Adrenal gland (tissue), 12 donors: ENCODE data around the gene BNIP2. TPM values are rescaled to one million over a fixed set of nuclear protein-coding genes. Genes with fewer than 3 reads are reported as not detected.
"Not testable (repeated sequence)": the region's sequence is repeated elsewhere in the genome, so short reads cannot be mapped to it uniquely, and the experiment has no call there.

Source experiments
- DNase-seq, 7 donors: peaks; one replicate each; pipeline ENCODE4 v3.0.0-alpha.2; 2019 to 2020
- H3K27ac ChIP-seq, 5 donors: fragments of 200-600 bp; sonication (generic) in 4 of 5; 1 replicate in 3 of 5; 2 replicates in 2 of 5; pipeline versions ENCODE4 v1.5.1 to v1.8.0; 2016 to 2020; ENCODE audit warnings: mild to moderate bottlenecking in 1 of 5
- H3K27me3 ChIP-seq: fragments of 200-600 bp; 2 replicates; pipeline ENCODE4 v1.8.0; 2021
- H3K36me3 ChIP-seq, 2 donors: fragments of 200-600 bp; replicated peaks in 1 of 2; 1 replicate in 1 of 2; 2 replicates in 1 of 2; pipeline versions ENCODE4 v1.5.1 to v1.8.0; 2018 to 2022
- H3K4me1 ChIP-seq, 2 donors: fragments of 200-600 bp; replicated peaks in 1 of 2; 1 replicate in 1 of 2; 2 replicates in 1 of 2; pipeline versions ENCODE4 v1.5.1 to v1.8.0; 2018 to 2021
- H3K4me3 ChIP-seq, 4 donors: fragments of 200-600 bp; sonication (generic) in 3 of 4; one replicate each; pipeline ENCODE4 v1.5.1; 2016 to 2018
- H3K9me3 ChIP-seq, 3 donors: fragments of 200-600 bp; sonication (generic) in 1 of 3; replicated peaks in 1 of 3; 1 replicate in 2 of 3; 2 replicates in 1 of 3; pipeline versions ENCODE4 v1.5.1 to v1.8.0; 2016 to 2021
- CTCF ChIP-seq, 6 experiments: fragments of 450-650 bp in 4 of 6; fragments of 200-600 bp in 2 of 6; sonication (generic) in 1 of 6; IDR thresholded peaks; 1 replicate in 5 of 6; 2 replicates in 1 of 6; pipeline versions ENCODE4 v1.5.1 to v1.8.0; 2016 to 2021; ENCODE audit warnings: antibody characterized with exemption in 6 of 6, mild to moderate bottlenecking in 2 of 6, moderate library complexity in 1 of 6
- POLR2A ChIP-seq, 2 donors: fragments of 450-650 bp; IDR thresholded peaks; one replicate each; pipeline ENCODE4 v1.6.1; 2017; ENCODE audit warnings: antibody characterized with exemption in 2 of 2, mild to moderate bottlenecking in 2 of 2, moderate library complexity in 1 of 2
- WGBS, 4 donors: extraction: QIAGEN DNeasy Blood & Tissue Kit in 2 of 4; methylation state at CpG; one replicate each; pipeline versions ENCODE4 v1.1.5 to v1.1.7; 2013 to 2017; 5-methylcytosine and 5-hydroxymethylcytosine counted together
- intact Hi-C, 2 donors: fragments of 100-400 bp; cut with DNase I; formaldehyde crosslinking; loops; one replicate each; pipeline versions ENCODE4 v1.14.1 to v1.15.0; 2022 to 2023
- polyA plus RNA-seq, 3 donors: library from polyadenylated mRNA; stranded (reverse); fragments of 200-250 nt in 2 of 3; fragments of 350-450 nt in 1 of 3; fragmentation: Illumina TruSeq in 1 of 3; extraction: RNeasy Lipid Tissue Mini Kit (QIAGEN cat#74804) in 1 of 3; gene quantifications; one replicate each; pipeline ENCODE4 v1.2.3, GENCODE V29; 2013 to 2014
- total RNA-seq, 9 donors: library from RNA; depleted of rRNA in 4 of 9; stranded (reverse); fragments of >200 nt in 4 of 9; fragments of 120-200 nt in 1 of 9; fragmentation: NEBNext Ultra II Directional in 1 of 9; extraction: Animal tissue kit (Norgen Biotek cat#: 25700) in 1 of 9; gene quantifications; one replicate each; pipeline versions ENCODE4 v1.1.0 to v1.2.4, GENCODE V29; 2013 to 2023
- donor health status: healthy with polysubstance abuse.
- donor health status: Bipolar disorder and iron deficiency.
- donor health status: DM: yes; HTN: yes; CAD: no.
- donor health status: DM: no; HTN: no; CAD: no.
- donor health status: DM: no; HTN: no; CAD: no.
- donor health status: DM: yes; HTN: yes; CAD: no.

Gene BNIP2
- total and polyA plus RNA-seq, 12 donors: 24.5 to 183 (median 67.4) TPM

- Histone ChIP-seq H3K4me1 (no peaks in the 10 kb centered on the region), H3K27me3 (no peaks in the 10 kb centered on the region), H3K36me3 (no peaks in the 10 kb centered on the region), H3K4me3 (no peak overlapping the region), H3K9me3 (no peaks in the 10 kb centered on the region), H3K27ac (no peak overlapping the region)
- no peak for TF ChIP-seq POLR2A (IDR thresholded peaks at IDR 0.05)
- no peak for TF ChIP-seq CTCF (IDR thresholded peaks at IDR 0.05)
- no peak for DNase-seq
- intact Hi-C loops: no loop called here
- WGBS, 4 donors: 68 to 75% (median 72%) methylated on average over 6 of the region's 6 CpGs
These were observed 15.1 kb upstream of the BNIP2 start for GRCh38 chr15:59703979-59704796.

GRCh38 chr15:59702351-59702750, 13.2 kb upstream of the BNIP2 start:
- no peak overlapping the region for H3K4me3 ChIP-seq
- DNase-seq: no peak
- H3K27ac ChIP-seq: no peak overlapping the region
- no peaks in the 10 kb centered on the region for H3K36me3 ChIP-seq
- no peaks in the 10 kb centered on the region for H3K4me1 ChIP-seq
- TF ChIP-seq POLR2A (IDR thresholded peaks at IDR 0.05) (no peak), CTCF (IDR thresholded peaks at IDR 0.05) (no peak)
- H3K27me3 ChIP-seq: no peaks in the 10 kb centered on the region
- no peaks in the 10 kb centered on the region for H3K9me3 ChIP-seq
- intact Hi-C loops: no loop called here

DNA sequence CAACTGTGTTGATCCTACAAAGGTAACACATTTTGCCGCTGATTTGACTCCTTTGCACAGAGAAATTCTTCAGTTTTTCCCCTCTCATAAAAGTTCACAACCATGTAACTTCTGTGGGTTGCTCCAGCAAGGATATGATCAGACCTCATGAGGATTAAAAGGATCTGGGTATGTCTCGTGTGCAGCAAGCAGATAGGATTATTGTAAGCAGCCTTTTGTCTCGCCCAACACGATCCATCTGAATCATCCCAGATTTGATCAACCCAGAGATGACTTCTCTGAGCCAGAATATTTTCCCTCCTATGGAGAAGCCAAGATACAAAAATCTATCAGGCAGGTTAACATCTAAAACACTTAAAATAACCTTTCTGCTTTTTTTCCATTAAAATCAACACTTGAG, 12.8 kb upstream of the BNIP2 start:
- Histone ChIP-seq H3K4me3 (no peak overlapping the region), H3K27me3 (no peaks in the 10 kb centered on the region), H3K27ac (no peak overlapping the region), H3K4me1 (no peaks in the 10 kb centered on the region), H3K9me3 (no peaks in the 10 kb centered on the region), H3K36me3 (no peaks in the 10 kb centered on the region)
- intact Hi-C loops: no loop called here
- no peak for DNase-seq
- TF ChIP-seq CTCF (IDR thresholded peaks at IDR 0.05) (no peak), POLR2A (IDR thresholded peaks at IDR 0.05) (no peak)
- 72 to 83% (median 79%) methylated on average over 4 of the region's 4 CpGs for WGBS, 4 donors

GRCh38 chr15:59699810-59700431, 10.8 kb upstream of the BNIP2 start:
- no peaks in the 10 kb centered on the region for H3K4me1 ChIP-seq
- intact Hi-C loops: loop anchor here in 1 of 2 donors (10.0 kb wide), 1 partner anchor 625 kb away; no protein-coding TSS in a partner anchor
- no peak for TF ChIP-seq CTCF (IDR thresholded peaks at IDR 0.05)
- no peak for TF ChIP-seq POLR2A (IDR thresholded peaks at IDR 0.05)
- H3K27ac ChIP-seq: no peak overlapping the region
- H3K9me3 ChIP-seq: no peaks in the 10 kb centered on the region
- 44 to 70% (median 52%) methylated on average over 4 of the region's 4 CpGs for WGBS, 4 donors
- no peak overlapping the region for H3K4me3 ChIP-seq
- H3K27me3 ChIP-seq: no peaks in the 10 kb centered on the region
- no peaks in the 10 kb centered on the region for H3K36me3 ChIP-seq
- DNase-seq: no peak

DNA sequence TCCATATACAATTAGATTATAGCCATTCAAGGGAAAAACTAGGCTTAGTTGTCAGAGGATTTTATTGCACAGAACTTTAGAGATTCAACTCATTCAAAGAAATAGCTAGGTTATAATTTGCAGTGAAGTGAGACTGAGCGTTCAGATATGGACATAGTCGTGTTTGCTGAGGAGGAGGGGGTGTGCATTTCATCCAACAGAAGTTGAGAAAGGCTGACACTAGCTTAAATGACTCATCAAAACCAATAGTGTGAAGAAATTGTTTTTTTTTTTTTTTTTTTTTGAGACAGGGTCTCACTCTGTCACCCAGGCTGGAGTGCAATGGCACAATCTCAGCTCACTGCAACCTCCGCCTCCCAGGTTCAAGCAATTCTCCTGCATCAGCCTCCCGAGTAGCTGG, 8.9 kb upstream of the BNIP2 start:
- H3K27ac ChIP-seq, H3K27me3 ChIP-seq, H3K4me1 ChIP-seq, H3K36me3 ChIP-seq, H3K9me3 ChIP-seq, H3K4me3 ChIP-seq, DNase-seq: not testable (repeated sequence)
- intact Hi-C loops: loop anchor here in 1 of 2 donors (10.0 kb wide), 1 partner anchor 627 kb away; no protein-coding TSS in a partner anchor
- 77 to 86% (median 84%) methylated on average over 4 of the region's 4 CpGs for WGBS, 4 donors
